Spleen (tissue), 7 donors: ENCODE measurements around the gene RAB11FIP5.

ENCODE experiments used
- CTCF ChIP-seq, 11 experiments: fragments of 200-600 bp in 7 of 11; fragments of 450-650 bp in 4 of 11; sonication (generic) in 4 of 11; IDR thresholded peaks in 8 of 11; conservative IDR thresholded peaks in 3 of 11; 1 replicate in 7 of 11; 2 replicates in 4 of 11; pipeline versions ENCODE4 v1.4.0 to v1.8.0; 2016 to 2021; ENCODE audit warnings: antibody characterized with exemption in 11 of 11, inconsistent platforms in 4 of 11, mild to moderate bottlenecking in 1 of 11
- POLR2AphosphoS5 ChIP-seq, 3 donors: sonication (generic); formaldehyde crosslinking; IDR thresholded peaks; one replicate each; pipeline ENCODE4 v1.5.1; 2017; ENCODE audit warnings: antibody characterized with exemption in 3 of 3
- donor health status: DM: no; HTN: no; CAD: no; lungs with moderate emphysema.
- donor health status: DM: no; HTN: no; CAD: no.
- donor health status: DM: no; HTN: no; CAD: no.

GRCh38 chr2:73078457-73079411 lies 34.0 kb downstream of the RAB11FIP5 start:
- TF ChIP-seq POLR2AphosphoS5 (IDR thresholded peaks at IDR 0.05) (no peak), CTCF (IDR thresholded peaks at IDR 0.05 in 8 of 11, conservative IDR thresholded peaks at IDR 0.05 in 3 of 11) (no peak)
